Cardiac muscle cell (in vitro differentiated cells and primary cell): ENCODE data around the gene AK4. TPM values are rescaled to one million over a fixed set of nuclear protein-coding genes. Genes with fewer than 3 reads are reported as not detected.

Experiments
- DNase-seq, 2 donors: peaks; one replicate each; pipeline versions ENCODE4 v3.0.0 to v3.0.0-alpha.2; 2010 to 2017; ENCODE audit warnings: low read depth in 1 of 2, low spot score in 1 of 2
- H3K27ac ChIP-seq: fragments of 200-600 bp; sonication (generic); 2 replicates; pipeline ENCODE4 v1.5.1; 2016
- H3K27me3 ChIP-seq: fragments of 200-600 bp; sonication (generic); 2 replicates; pipeline ENCODE4 v1.6.0; 2016; ENCODE audit warnings: control low read depth
- H3K36me3 ChIP-seq: fragments of 200-600 bp; sonication (generic); 2 replicates; pipeline ENCODE4 v1.5.1; 2016; ENCODE audit warnings: control low read depth
- H3K4me1 ChIP-seq: fragments of 200-600 bp; sonication (generic); 2 replicates; pipeline ENCODE4 v1.8.1; 2017; ENCODE audit warnings: low read depth, mild to moderate bottlenecking, mixed run types
- H3K4me3 ChIP-seq: fragments of 200-600 bp; sonication (generic); 2 replicates; pipeline ENCODE4 v1.5.1; 2016; ENCODE audit warnings: mild to moderate bottlenecking
- H3K9me3 ChIP-seq: fragments of 200-600 bp; sonication (generic); 2 replicates; pipeline ENCODE4 v1.5.1; 2017; ENCODE audit warnings: low read depth, mild to moderate bottlenecking, control low read depth
- polyA plus RNA-seq: library from polyadenylated mRNA; unstranded; fragments of >200 nt; fragmentation: Nextera tagmentation; extraction: Ambion mirVana; gene quantifications from 2 replicates; pipeline ENCODE4 v1.2.1, GENCODE V29; 2016
- total RNA-seq: library from RNA; depleted of rRNA; stranded (reverse); fragments of >200 nt; gene quantifications from 2 replicates; pipeline ENCODE4 v1.2.3, GENCODE V29; 2016
- TF ChIP-seq, protein P1 (sequence below): IDR thresholded peaks from 2 replicates; pipeline ENCODE4 v1.5.1; 2012; ENCODE audit warnings: low read depth, mild to moderate bottlenecking, low read length

The AK4 gene
- total and polyA plus RNA-seq, 2 experiments from 2014 or later = 93.1 to 133 TPM

DNA sequence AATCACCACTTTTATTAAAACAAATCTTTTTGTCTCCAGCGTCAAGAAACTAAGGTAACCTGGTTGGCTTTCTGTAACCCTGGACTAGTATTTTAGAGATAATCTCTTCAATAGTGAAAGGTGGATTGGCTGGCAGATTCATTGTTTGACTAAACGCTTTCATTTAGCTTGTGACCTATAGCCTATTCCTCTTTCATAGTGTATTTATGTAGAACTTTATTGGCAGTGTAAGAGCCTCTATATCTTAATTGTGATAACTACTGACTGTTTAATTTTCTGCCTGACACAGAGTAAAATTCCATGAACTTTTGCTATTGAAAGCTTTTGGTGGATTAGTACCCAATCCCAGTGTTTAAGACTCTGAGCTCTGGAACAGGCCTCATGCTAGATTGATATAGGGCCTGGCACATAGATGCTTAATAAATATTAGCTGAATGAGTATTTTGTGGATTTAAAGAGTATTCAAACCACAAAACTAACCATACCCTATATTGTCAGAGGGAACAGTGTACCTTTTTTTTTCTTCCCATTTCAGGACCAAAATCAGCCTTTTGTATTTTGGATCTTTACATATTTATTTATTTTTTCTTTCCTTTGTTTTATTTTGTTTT is 34.8 kb downstream of the AK4 start:
- Histone ChIP-seq H3K27me3 (no peaks in the 10 kb centered on the region), H3K36me3 (no peaks in the 10 kb centered on the region), H3K4me3 (no peak overlapping the region), H3K9me3 (no peaks in the 10 kb centered on the region), H3K27ac (no peak overlapping the region), H3K4me1 (no peaks in the 10 kb centered on the region)
- TF ChIP-seq, protein P1, sequence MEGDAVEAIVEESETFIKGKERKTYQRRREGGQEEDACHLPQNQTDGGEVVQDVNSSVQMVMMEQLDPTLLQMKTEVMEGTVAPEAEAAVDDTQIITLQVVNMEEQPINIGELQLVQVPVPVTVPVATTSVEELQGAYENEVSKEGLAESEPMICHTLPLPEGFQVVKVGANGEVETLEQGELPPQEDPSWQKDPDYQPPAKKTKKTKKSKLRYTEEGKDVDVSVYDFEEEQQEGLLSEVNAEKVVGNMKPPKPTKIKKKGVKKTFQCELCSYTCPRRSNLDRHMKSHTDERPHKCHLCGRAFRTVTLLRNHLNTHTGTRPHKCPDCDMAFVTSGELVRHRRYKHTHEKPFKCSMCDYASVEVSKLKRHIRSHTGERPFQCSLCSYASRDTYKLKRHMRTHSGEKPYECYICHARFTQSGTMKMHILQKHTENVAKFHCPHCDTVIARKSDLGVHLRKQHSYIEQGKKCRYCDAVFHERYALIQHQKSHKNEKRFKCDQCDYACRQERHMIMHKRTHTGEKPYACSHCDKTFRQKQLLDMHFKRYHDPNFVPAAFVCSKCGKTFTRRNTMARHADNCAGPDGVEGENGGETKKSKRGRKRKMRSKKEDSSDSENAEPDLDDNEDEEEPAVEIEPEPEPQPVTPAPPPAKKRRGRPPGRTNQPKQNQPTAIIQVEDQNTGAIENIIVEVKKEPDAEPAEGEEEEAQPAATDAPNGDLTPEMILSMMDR = no peak
- no peak for DNase-seq

DNA sequence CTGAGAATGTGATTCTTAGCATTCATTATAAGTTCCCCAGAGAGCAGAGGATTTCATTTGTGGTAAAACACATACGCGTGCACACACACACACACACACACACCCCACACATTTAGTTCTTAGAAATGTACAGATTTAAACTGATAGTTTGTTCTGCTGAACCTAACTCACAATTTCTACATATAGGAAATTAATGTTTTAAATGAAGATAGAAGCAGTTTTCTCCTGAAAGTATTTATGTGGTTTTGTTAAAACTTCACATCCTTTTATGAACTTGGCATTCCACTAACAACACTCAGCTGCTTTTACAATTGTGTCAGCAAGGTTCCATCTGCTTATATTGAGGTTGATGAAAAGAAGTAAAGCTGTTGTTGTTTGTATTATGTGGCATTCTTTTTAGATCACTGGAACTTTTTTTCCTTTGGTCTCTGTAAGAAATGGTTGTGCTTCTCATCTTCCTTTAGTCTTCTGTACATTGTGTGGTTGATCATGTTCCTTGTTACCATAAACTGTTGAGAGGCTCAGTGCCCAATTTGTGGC is 41.6 kb downstream of the AK4 start:
- H3K4me3 ChIP-seq = no peak overlapping the region
- no peak overlapping the region for H3K27ac ChIP-seq
- TF ChIP-seq, protein P1 = no peak
- no peaks in the 10 kb centered on the region for H3K9me3 ChIP-seq
- no peaks in the 10 kb centered on the region for H3K4me1 ChIP-seq
- peaks cover 7% of the 10 kb centered on the region for H3K36me3 ChIP-seq
- no peaks in the 10 kb centered on the region for H3K27me3 ChIP-seq
- DNase-seq = no peak

GRCh38 chr1:65190229-65190628 is 42.2 kb downstream of the AK4 start:
- TF ChIP-seq, protein P1 = no peak
- Histone ChIP-seq H3K36me3 (peaks cover 7% of the 10 kb centered on the region), H3K4me1 (no peaks in the 10 kb centered on the region), H3K27ac (no peak overlapping the region), H3K9me3 (no peaks in the 10 kb centered on the region), H3K4me3 (no peak overlapping the region), H3K27me3 (no peaks in the 10 kb centered on the region)
- DNase-seq = no peak

DNA sequence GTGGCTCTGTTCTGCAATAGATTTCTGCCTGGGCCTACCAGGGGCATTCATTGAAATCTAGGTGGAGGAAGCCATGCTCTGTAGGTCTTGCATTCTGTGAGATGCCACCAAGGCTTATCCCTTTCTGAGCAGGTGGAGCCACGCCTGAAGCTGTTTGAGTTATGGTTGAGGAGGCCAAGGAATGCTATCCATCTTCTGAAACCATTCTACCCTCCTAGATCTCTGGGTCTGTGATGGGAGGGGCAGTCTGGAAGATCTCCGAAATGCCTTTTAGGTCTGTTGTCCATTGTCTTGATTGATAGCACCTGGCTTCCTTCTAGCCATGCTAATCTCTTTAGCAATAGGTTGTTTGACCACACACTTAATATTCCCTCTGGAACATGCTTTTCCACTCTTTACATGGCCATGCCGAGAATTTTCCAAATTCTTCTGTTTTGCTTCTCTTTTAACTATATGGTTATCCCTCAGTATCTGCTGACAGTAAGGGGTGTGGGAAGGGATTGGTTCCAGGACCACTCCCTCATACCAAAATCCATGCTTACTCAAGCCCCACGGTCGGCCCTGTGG is 45.2 kb downstream of the AK4 start:
- TF ChIP-seq, protein P1 = no peak
- H3K27ac ChIP-seq = no peak overlapping the region
- no peaks in the 10 kb centered on the region for H3K27me3 ChIP-seq
- H3K4me3 ChIP-seq = no peak overlapping the region
- DNase-seq = no peak
- H3K9me3 ChIP-seq = no peaks in the 10 kb centered on the region
- peaks cover 8% of the 10 kb centered on the region for H3K36me3 ChIP-seq
- H3K4me1 ChIP-seq = no peaks in the 10 kb centered on the region

DNA sequence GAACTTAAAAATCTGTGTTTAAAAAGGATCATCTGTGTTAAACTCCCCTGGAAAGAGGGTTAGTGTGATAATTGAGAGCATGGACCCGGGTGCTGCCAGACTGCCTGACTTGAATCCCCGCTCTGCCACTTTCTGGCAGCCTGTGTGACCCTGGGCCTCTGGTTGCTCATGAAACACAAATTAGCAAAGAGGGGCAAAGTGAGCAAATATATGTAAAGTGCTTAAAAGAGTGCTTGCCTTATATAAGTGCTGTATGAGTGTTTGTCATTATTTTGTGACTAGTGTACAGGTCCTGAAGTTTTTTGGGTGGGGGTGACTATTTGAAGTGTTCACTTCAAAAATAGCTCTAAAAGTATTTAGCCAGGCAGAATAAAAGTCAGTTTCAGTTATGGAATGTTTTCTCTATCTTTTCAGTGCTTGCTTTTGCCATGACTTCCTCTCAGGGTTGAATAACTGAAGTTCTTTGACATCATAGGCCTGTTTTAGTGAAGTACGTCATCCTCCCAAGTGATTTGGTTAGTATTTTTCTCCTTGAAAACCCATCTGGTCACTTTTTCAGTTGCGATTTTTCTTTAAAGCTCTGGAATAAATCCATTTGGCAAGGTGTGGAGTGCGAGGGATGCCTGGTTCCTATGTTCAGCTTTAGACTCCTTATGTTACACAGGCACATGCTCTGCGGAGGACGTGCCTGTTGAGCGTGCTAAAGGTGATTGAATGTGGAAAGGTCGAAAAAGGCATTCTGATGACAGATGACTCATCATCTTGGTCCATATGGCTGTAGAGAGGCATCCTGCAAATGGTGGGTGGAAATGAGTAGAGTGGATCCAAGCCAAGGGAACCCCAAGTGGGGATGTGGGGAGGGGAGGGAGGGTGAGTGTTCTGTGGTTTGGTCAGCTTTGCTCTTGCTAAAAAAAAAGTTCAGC is 47.8 kb downstream of the AK4 start:
- H3K9me3 ChIP-seq = no peaks in the 10 kb centered on the region
- H3K4me3 ChIP-seq = no peak overlapping the region
- DNase-seq = peak in 1 of 2 donors; percentile 96
- no peaks in the 10 kb centered on the region for H3K4me1 ChIP-seq
- peaks cover 10% of the 10 kb centered on the region for H3K36me3 ChIP-seq
- no peaks in the 10 kb centered on the region for H3K27me3 ChIP-seq
- TF ChIP-seq, protein P1 = no peak
- H3K27ac ChIP-seq = no peak overlapping the region
